HL-60 (cell line): ENCODE measurements around the gene TNF.

Experiments
- DNase-seq, 2 experiments: peaks; one replicate each; pipeline ENCODE4 v3.0.0-alpha.2; 2010 to 2020; ENCODE audit warnings: low read depth in 1 of 2, low spot score in 1 of 2
- H3K27ac ChIP-seq: fragments of 250-450 bp; sonication (Bioruptor Pico); replicated peaks from 2 replicates; pipeline ENCODE4 v1.5.1; 2020; ENCODE audit warnings: mild to moderate bottlenecking, moderate library complexity
- H3K27me3 ChIP-seq: fragments of 250-450 bp; sonication (Bioruptor Pico); 2 replicates; pipeline ENCODE4 v1.5.1; 2021; ENCODE audit warnings: mild to moderate bottlenecking, moderate library complexity; ENCODE audit not compliant: insufficient read depth, poor library complexity, severe bottlenecking
- H3K4me3 ChIP-seq: replicated peaks from 2 replicates; pipeline ENCODE4 v1.5.1; 2011; ENCODE audit warnings: mild to moderate bottlenecking, control low read depth, low read length; ENCODE audit not compliant: insufficient read depth
- CTCF ChIP-seq: IDR thresholded peaks from one replicate; pipeline ENCODE4 v1.5.1; 2011; ENCODE audit warnings: low read length, control low read depth, inconsistent platforms; ENCODE audit not compliant: insufficient read depth
- GABPA ChIP-seq: IDR thresholded peaks from 2 replicates; pipeline ENCODE4 v1.6.1; 2012; ENCODE audit warnings: low read depth
- POLR2AphosphoS5 ChIP-seq: IDR thresholded peaks from 2 replicates; pipeline ENCODE4 v1.6.1; 2012; ENCODE audit warnings: low read depth
- SPI1 ChIP-seq: IDR thresholded peaks from 2 replicates; pipeline ENCODE4 v1.6.1; 2012; ENCODE audit warnings: low read depth, mild to moderate bottlenecking, borderline replicate concordance
- TF ChIP-seq, protein P1 (sequence below): IDR thresholded peaks from 2 replicates; pipeline ENCODE4 v1.6.1; 2012; ENCODE audit warnings: low read depth; ENCODE audit not compliant: insufficient replicate concordance

Gene TNF

GRCh38 chr6:31592396-31592771 is 17.0 kb downstream of the TNF start:
- no peak overlapping the region for H3K27ac ChIP-seq
- no peaks in the 10 kb centered on the region for H3K27me3 ChIP-seq
- H3K4me3 ChIP-seq, result no peak overlapping the region
- TF ChIP-seq, protein P1, sequence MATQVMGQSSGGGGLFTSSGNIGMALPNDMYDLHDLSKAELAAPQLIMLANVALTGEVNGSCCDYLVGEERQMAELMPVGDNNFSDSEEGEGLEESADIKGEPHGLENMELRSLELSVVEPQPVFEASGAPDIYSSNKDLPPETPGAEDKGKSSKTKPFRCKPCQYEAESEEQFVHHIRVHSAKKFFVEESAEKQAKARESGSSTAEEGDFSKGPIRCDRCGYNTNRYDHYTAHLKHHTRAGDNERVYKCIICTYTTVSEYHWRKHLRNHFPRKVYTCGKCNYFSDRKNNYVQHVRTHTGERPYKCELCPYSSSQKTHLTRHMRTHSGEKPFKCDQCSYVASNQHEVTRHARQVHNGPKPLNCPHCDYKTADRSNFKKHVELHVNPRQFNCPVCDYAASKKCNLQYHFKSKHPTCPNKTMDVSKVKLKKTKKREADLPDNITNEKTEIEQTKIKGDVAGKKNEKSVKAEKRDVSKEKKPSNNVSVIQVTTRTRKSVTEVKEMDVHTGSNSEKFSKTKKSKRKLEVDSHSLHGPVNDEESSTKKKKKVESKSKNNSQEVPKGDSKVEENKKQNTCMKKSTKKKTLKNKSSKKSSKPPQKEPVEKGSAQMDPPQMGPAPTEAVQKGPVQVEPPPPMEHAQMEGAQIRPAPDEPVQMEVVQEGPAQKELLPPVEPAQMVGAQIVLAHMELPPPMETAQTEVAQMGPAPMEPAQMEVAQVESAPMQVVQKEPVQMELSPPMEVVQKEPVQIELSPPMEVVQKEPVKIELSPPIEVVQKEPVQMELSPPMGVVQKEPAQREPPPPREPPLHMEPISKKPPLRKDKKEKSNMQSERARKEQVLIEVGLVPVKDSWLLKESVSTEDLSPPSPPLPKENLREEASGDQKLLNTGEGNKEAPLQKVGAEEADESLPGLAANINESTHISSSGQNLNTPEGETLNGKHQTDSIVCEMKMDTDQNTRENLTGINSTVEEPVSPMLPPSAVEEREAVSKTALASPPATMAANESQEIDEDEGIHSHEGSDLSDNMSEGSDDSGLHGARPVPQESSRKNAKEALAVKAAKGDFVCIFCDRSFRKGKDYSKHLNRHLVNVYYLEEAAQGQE, result no peak
- TF ChIP-seq GABPA (no peak), POLR2AphosphoS5 (no peak), CTCF (no peak), SPI1 (no peak)
- DNase-seq, result no peak

- no peak overlapping the region for H3K4me3 ChIP-seq
- no peaks in the 10 kb centered on the region for H3K27me3 ChIP-seq
- no peak overlapping the region for H3K27ac ChIP-seq
- DNase-seq, result peak in 1 of 2 experiments; percentile 67
- TF ChIP-seq, protein P1, result no peak
- TF ChIP-seq CTCF, result peak; percentile 21
- no peak for TF ChIP-seq POLR2AphosphoS5
- no peak for TF ChIP-seq GABPA
Measured at GRCh38 chr6:31597006-31597405, 21.6 kb downstream of the TNF start.

DNA sequence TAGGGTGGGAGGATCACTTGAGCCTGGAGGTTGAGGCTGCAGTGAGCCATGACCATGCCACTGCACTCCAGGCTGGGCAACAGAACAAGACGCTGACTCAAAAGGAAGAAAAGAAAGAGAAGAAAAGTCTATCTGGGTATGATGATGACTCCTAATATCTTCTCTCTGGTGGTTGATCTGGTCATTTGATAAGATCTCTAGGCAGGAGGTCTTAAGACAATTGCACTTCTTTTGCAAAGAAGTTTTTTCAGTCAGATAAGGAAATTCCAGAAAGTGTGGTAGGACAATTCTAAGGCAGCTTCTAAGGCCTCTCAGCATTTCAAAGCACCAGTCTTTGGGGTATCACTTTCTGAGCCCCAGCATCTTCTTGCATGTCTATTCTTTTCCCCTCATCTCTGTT is 32.0 kb downstream of the TNF start:
- DNase-seq, result no peak

More for the DNA sequence above, 32.0 kb downstream of the TNF start:
- Histone ChIP-seq H3K4me3 (no peak overlapping the region), H3K27me3 (no peaks in the 10 kb centered on the region), H3K27ac (no peak overlapping the region)
- TF ChIP-seq, protein P1, result no peak
